GM21360 (cell line): ENCODE data around the gene TPK1.

Source experiments
- ATAC-seq: cut with Tn5 transposase; IDR thresholded peaks from one replicate; pipeline ENCODE4 v1.9.1; 2021; ENCODE audit warnings: mild to moderate bottlenecking, moderate library complexity; ENCODE audit not compliant: unreplicated experiment

The TPK1 gene

DNA sequence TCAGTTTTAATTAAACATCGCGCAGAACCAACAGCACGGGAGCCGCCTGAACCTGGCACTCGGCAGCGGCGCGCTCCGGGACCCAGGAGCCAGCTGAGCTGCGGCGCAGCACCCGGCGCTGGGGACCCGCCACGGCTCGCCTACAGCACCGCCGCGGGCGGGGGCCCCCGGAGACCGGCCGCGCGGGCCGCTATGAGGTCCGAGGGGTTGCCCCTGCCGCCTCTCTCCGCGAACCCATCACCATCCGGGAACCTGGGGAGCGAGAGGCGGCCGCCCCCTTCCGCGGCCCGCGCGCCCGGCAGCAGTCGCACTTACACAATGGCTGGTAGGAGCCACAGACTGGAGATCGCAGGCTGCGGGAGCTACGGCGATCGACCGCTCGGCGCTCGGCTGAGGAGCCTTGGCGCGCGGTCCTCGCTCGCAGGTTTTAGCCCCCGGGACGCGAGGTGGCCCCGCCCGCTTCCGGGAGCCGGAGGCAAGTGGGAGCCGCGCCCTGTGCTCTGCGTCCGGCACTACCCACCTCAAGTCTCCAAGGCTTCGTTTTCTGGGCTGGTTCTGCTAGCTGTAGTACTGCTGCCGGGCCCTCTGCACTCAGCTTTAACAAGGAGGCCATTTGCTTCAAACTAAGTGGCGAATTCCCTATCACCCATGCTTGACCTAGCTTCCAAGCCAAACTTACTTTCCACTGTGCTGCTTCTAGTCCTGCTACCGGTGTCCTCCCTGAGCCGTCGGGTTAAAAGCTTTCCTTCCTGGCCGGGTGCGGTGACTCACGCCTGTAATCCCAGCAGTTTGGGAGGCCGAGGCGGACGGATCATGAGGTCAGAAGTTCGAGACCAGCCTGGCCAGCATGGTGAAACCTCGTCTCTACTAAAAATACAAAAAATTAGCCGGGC, at the start of gene TPK1:
TPK1 (minus strand) TSS at position 402 of the 893 bp plus-strand sequence. CDS start 451 bp downstream, outside the sequence.
- ATAC-seq = peak; percentile 85

DNA sequence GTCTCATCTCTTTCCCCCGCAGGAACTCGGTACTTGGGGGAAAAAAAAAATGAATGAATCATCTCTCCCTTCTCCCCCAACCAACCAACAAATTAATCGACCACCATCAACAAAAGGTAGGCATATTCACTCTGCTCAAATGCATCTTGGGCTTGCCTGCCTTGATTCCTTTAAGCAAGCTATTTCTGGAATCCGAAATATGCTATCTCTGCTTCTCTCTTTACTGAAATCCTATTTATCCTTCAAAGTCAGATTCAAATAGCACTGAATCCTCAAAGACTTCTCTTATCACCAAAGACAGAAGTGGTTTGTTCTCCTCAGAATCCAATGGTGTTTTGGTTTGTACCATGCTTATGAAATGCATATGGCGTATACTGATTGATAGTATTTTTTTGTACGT, 49.6 kb upstream of the TPK1 start:
- no peak for ATAC-seq

DNA sequence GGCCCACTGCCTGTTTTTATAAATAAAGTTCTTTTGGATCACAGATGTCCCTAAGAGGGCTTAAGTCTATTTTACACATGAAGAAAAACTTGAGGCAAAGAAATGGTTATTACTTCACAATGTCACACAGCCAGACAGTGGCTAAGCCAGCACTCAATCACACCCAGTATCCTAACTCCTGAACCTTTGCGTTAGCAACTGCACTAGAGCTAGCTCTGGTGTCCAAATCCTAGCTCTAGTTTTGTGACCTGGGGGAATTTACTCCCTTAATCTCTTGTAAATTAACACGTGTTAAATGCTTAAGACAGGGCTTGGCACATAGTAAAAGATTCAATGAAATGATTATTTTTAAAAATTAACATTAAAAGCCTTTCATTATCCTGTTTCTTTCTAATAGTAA, 49.0 kb upstream of the TPK1 start:
- no peak for ATAC-seq

DNA sequence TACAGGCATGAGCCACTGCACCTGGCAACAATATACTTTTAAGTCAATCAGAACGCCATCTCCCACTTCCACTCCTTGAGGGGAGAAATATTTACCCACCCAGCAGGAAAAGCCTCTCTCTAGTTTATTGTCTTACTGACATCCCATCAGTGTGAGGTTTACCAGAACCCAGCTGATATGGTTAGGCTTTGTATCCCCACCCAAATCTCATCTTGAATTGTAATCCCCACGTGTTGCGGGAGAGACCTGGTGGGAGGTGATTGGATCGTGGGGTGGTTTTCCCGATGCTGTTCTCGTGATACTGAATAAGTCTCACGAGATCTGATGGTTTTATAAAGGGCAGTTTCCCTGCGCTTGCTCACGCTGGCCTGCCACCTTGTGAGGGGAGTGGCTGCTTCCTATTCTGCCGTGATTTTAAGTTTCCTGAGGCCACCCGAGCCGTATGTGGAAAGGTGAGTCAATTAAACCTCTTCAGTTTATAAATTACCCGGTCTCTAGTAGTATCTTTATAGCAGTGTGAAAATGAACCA, 37.5 kb upstream of the TPK1 start:
- no peak for ATAC-seq

DNA sequence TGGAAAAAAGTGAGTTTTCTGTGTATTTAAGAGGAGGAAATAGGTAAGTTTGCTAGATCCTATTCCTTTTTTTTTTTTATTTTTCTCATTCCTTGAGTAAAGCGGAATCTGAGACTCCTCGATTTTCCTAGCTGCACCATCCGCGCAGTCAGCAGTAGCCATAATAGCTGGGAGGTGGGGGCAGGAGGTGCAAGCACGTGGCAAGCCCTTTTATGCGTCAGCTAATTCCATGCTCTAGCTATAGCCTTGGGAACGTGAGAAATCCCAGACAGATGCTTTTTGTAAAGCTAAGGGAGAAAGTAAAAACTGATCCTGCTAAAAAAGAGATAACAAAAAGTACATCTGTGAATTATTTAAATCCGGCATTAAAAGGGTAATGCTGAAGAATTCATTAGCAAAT, 33.2 kb upstream of the TPK1 start:
- ATAC-seq = no peak

DNA sequence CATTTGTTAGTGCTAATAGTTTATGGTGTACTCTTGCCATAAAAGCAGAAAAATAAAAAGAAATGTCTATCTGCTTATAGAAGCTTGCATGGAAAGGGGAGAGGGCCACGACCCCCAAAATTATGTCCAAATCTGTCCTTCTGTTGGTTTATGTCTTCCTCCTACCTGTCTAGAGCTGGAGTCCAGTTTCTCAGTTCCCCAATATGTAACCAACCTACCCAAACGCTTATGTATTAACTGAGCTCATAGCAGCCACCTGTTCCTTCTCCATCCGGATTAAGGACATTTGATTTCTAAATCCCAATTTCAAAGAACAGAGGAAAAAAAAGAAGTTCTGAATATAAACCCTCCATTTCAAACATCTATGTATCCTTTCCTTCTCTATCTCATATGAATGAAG, 30.3 kb upstream of the TPK1 start:
- ATAC-seq = no peak

DNA sequence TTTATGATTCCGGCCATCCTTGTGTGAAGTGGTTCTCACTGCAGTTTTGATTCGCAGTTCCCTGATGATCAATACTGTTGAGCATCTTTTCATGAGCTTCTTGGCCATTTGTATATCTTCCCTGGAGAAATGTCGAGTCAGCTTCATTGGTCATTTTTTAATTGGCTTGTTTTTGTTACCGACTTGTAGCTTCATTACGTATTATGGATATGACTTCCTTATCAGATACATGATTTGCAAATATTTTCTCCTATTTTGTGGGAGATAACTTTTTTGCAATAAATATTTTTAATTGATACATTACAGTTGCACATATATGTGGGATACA, 27.4 kb upstream of the TPK1 start:
- no peak for ATAC-seq

DNA sequence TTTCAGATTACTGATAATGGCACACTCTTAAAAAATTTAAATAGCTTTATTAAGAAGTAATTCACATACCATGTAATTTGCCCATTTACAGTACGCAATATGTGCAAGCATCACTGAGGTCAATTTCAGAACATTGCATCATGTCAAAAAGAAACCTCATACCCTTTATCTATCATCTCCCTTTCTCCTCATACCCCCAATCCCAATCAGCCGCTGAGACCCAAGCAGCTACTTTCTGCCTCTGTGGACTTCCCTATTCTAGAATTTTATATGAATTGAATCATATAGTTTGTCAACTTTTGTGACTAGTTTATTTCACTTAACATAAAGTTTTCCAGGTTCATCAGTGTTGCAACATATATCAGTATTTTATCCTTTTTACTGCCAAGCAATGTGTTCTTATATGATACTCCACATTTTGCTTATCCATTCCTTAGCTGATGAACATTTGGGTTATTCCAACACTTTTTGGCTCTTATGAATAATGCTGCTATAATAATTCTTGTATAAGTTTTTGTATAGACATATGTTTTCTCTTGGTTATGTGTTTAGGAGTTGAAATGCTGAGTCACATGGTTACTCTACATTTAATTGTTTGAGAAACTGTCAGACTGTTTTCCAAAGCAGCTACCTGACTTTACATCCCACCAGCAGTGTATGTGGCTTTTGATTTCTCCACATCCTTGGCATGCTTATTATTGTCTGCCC, 26.9 kb upstream of the TPK1 start:
- no peak for ATAC-seq

DNA sequence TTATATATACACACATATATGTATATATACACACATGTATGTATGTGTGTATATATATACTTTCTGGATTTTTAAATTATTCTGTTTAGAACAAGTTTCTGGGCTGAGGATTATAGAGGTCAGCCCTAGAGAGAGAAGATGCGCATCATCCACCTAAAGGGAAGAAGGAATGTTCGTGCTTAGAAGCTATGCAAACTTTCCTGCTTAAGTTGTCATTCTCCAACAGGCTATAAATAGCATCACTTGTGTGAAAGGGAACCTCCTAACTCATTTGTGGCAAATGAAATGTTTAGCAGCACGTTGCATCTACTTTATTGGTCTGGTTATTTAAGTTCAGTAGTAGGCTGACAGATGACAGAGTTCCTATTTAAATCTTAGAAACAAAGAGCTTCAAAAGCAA, 23.9 kb upstream of the TPK1 start:
- no peak for ATAC-seq

DNA sequence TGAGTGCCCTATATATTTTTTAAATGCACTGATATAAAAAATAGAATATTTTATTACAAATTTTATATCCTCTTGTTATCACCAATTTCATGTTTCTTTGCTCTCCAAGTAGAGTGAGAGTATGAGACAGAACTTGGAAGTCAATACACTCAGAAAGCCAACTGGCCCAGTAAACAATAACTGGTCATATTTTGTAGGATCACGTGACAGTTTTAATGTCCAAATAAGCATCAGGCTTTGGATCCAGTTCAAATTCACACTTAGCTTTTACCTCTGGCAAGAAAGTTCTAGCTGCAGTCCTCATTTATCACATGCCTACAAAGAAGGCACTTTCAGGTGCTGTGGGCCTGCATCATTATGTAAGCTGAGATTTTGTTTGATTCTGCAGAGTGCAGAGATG, 21.6 kb upstream of the TPK1 start:
- no peak for ATAC-seq

DNA sequence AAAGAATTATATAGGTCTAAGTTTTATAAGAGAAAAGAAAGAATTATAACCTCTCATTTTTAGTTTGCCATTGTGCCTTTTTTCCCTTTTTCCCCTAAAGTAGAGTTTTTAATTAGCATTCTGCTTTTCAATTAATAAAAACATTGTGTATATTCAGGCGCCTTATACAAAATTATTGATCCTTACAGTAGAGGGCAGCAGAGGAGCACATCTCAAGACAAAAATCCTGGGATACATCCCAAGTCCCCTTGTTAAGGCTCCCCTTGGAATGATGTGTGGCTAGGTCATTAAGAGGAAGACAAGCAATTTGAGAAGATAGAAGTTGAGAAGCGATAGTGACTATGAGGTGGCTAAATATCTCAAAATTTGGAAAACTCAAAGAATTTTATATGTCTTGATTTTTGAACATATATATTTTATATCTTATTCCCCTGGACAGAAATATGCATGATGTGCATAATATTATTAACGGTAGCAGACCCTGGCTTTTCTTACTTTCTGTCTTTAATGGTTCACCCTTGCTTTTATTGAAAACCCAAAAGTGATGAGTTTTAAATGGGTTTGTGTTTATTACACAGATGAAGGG, 19.1 kb upstream of the TPK1 start:
- no peak for ATAC-seq

DNA sequence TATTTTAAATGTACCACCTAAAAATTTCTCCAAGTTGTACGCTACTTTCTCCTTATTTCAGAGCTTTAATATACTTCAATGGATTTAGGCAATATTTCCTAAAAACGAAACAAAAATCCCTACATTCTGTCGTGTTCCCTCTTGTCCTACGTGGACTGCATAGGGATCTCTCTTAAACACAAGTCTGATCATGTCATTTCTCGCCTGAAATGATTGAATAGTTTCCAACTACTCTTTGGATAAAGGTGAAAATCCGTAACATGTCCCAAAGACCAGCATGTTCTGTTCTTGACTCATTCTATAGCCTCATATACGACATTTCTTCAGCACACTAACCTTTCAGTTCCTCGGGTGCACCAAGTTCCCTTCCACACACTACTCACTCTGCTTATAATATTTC, 17.7 kb upstream of the TPK1 start:
- ATAC-seq = no peak

DNA sequence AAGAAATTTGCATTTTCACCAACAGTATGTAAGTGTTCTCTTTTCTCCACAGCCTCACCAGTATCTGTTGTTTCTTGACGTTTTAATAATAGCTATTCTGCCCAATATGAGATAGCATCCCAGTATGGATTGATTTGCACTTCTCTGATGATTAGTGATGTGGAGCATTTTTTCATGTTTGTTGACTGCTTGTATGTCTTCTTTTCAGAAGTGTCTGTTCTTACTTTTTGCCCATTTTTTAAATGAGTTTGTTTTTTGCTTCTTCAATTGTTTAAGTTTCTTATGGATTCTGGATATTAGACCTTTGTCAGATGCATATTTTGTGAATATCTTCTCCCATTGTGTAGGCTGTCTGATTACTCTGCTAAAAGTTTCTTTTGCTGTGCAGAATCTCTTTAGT, 12.2 kb upstream of the TPK1 start:
- no peak for ATAC-seq

DNA sequence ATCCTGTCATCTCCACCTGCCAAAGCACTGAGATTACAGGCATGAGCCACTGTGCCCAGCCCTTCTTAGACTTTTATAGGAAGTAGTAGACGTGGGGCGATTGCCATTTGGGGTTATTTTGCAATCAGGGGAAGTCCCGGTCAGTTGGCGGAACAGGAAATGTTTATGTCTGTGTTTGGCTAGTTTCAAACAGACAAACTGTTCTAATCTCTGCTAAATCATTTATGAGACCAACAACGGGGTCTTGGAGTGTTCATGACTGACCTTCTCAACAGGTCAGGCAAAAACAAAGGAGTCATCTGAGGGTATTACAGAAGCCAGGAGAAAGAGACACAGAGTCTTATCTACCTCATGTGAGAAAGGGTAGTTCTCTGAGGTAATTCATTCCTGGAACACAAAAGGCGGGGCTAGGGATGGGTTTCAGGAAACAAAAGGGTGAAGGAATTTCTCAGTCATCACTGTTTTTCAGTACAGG, 6.6 kb upstream of the TPK1 start:
- peak; percentile 91 for ATAC-seq

DNA sequence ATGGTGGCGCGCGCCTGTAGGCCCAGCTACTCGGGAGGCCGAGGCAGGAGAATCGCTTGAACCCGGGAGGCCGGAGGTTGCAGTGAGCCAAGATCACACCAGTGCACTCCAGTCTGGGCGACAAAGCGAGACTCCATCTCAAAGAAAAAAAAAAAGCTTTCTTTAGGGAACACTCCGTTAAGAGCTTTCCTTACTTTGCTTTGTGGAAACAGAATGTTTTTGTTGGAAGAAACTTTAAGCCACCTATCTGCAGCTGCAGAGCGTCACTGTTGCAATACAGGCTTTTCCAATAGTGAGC, 641 bp upstream of the TPK1 start:
- ATAC-seq = no peak

DNA sequence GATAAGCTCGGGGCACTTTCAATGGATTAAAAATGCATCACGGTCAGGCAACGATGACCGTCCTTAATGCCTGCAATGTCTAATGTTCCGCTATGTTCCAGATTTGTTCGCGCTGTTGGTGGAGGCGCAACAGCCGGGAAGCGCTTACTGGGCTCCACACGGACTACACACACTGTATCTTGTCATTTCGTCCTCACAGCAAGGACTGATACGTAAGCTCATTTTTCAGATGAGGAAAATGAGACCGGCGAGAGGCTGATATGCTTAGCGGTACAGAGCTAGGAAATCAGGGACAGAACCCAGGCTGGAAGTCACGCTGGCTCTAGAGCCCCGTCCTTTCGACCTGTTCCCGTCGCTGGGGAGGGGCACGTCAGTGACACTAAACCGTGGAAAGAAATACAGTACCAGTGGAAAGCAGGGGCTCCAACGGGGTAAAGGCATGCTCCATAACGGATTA, 670 bp downstream of the TPK1 start:
- peak; percentile 26 for ATAC-seq

DNA sequence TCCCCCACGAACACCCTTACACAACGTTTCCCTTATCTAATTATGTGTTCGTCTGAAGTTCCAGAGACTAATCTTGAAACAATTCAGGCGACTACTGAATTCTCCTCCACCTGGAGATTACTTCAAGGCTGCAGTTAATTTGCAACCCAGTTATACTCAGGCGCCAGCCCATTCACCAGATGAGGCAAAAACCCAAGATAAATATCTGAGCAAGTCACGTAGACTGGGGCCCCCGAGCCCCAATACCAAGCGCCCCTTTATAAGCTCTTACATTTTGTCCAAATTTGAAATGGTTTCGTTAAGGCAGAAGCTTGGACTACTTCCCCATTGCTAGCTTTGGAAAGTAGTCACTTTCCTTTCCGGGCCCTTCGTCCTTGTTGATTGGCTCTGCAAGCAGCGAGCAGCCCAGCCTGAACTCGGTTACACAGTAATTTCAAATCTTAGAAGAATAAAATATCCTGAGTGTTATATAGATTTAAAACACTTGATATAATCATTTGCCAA, 1.2 kb downstream of the TPK1 start:
- peak; percentile 40 for ATAC-seq

DNA sequence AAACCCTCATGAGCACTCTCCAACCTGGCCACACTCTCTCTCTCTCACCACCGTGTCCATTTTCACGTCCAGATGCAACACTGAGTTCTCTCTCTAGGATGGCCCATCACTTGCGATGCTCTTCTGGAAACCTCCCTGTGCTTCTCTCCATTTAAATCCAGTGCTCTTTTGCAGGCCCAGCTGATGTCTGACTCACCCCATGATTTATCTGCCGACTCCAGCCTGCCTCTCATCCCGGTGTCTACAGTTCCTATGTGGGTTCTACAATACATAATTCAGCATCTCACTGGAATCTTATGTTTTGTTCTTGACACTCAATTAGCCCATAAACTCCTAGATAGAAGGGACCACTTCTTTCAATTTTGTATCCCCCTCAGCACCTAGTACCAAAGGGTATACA, 5.0 kb downstream of the TPK1 start:
- no peak for ATAC-seq

DNA sequence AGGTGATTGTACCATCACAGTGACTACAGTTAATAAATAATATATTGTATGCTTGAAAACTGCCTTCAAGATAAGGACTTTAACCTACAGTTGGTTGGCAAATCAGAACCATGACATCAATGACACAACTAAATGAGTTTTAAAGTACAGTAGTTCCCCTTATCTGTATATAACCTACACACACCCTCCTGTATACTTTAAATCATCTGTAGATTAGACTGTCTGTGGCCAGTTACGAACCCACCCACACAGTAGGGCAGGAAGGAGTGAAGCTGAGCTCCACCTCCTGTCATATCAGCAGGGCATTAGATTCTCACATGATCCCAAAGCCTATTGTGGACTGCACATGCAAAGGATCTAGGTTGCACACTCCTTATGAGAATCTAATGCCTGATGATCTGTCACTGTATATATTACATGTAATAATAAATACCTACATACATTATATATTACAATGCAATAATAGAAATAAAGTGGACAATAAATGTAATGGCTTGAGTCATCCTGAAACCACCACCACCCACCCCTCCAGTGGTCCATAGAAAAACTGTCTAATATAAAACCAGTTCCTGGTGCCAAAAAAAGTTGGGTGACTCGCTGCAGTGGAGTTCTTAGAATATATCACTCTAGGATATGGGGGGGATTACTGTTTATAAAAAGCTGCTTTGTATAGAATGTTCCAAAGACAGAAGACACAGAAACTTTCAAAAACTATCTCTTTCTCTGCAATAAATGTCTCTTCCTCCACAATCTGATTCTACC, 5.6 kb downstream of the TPK1 start:
- no peak for ATAC-seq

DNA sequence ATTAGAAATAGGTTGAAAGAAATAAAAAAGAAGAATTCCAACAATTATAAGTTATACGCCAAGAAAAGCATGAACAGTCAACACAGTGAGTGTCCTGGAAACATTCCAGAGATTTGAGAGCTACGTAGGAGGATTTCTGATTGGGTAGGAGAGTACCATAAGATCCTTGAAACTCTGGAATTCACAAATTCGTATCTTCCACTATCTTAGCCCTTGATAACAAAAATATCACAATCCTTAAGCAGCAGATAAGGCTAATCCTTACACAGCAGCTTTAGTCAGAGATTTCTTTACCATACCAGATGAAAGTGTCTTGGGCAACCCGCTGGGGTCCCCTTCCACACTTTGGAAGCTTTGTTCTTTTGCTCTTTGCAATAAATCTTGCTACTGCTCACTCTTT, 8.2 kb downstream of the TPK1 start:
- ATAC-seq = no peak

DNA sequence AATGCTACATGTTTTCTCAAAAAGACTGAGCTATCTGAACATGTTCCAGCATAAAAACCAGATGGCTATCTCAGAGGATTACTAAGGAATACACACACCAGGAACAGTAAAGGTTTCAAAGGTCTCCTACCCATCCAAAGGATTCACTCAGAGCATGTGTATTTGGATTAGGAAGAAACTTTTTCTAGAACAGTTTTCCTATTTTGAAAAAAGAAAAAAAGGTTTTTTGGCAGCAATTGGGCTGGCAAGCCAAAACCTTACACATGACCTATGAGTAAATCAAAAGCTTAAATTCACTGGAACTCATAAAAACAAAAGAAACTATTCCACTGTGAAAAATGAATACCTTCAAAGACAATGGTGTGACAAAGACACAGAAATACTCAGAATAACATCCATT, 9.6 kb downstream of the TPK1 start:
- no peak for ATAC-seq
